ENCODE results near the gene RIPK3. TPM values are rescaled to one million over a fixed set of nuclear protein-coding genes. Genes with fewer than 3 reads are reported as not detected.

The RIPK3 gene
- total and polyA plus RNA-seq, 9 donors: 0.61 to 3.2 (median 1.5) TPM

- no peak for TF ChIP-seq POLR2A (IDR thresholded peaks at IDR 0.05)
- TF ChIP-seq EP300 (IDR thresholded peaks at IDR 0.05): no peak
- TF ChIP-seq, protein P1, sequence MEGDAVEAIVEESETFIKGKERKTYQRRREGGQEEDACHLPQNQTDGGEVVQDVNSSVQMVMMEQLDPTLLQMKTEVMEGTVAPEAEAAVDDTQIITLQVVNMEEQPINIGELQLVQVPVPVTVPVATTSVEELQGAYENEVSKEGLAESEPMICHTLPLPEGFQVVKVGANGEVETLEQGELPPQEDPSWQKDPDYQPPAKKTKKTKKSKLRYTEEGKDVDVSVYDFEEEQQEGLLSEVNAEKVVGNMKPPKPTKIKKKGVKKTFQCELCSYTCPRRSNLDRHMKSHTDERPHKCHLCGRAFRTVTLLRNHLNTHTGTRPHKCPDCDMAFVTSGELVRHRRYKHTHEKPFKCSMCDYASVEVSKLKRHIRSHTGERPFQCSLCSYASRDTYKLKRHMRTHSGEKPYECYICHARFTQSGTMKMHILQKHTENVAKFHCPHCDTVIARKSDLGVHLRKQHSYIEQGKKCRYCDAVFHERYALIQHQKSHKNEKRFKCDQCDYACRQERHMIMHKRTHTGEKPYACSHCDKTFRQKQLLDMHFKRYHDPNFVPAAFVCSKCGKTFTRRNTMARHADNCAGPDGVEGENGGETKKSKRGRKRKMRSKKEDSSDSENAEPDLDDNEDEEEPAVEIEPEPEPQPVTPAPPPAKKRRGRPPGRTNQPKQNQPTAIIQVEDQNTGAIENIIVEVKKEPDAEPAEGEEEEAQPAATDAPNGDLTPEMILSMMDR (IDR thresholded peaks at IDR 0.05): no peak
- 4 to 8% (median 5%) methylated on average over 58 to 65 of the region's 65 CpGs for WGBS, 3 donors
- no peaks in the 10 kb centered on the region for H3K9me3 ChIP-seq
- H3K27ac ChIP-seq: peak within 1 kb of the TSS in 1 of 2 donors; percentile 13
- H3K4me3 ChIP-seq: peak within 1 kb of the TSS; percentile 17
- peak in 1 of 5 donors; percentile 39 for DNase-seq
- intact Hi-C loops (cut with DNase I): loop anchor here in 3 of 4 donors (5.0 kb wide), 3 partner anchors 98 to 343 kb away; no protein-coding TSS in a partner anchor
- peaks cover 5% of the 10 kb centered on the region for H3K4me1 ChIP-seq (ENCODE audit: insufficient read depth)
- no peaks in the 10 kb centered on the region for H3K27me3 ChIP-seq
- no peaks in the 10 kb centered on the region for H3K36me3 ChIP-seq
These were observed 5.1 kb downstream of the RIPK3 start, which contains the start of gene ADCY4 for GRCh38 chr14:24334431-24335291. TSS of gene ADCY4 (minus strand) at chr14:24335071. CDS start at chr14:24334652, 419 bp downstream.

GRCh38 chr14:24332268-24332993, 7.4 kb downstream of the RIPK3 start:
- WGBS, 3 donors: 23 to 30% (median 27%) methylated on average over 55 to 56 of the region's 56 CpGs
- Histone ChIP-seq H3K4me3 (peak overlapping the region; percentile 20), H3K27me3 (no peaks in the 10 kb centered on the region), H3K27ac (no peak overlapping the region), H3K36me3 (no peaks in the 10 kb centered on the region), H3K4me1 (ENCODE audit: insufficient read depth) (peaks cover 5% of the 10 kb centered on the region), H3K9me3 (no peaks in the 10 kb centered on the region)
- TF ChIP-seq EP300 (IDR thresholded peaks at IDR 0.05) (no peak), POLR2A (IDR thresholded peaks at IDR 0.05) (no peak)
- TF ChIP-seq, protein P1 (IDR thresholded peaks at IDR 0.05): peak; percentile 28 to 65 (median 63)
- intact Hi-C loops (cut with DNase I): loop anchor here (2.0 to 5.0 kb wide), 3 partner anchors 100 to 105 kb away; no protein-coding TSS in a partner anchor
- DNase-seq: peak; percentile 50 to 69 (median 66)

- H3K4me3 ChIP-seq: no peak overlapping the region
- intact Hi-C loops (cut with DNase I): loop anchor here (2.0 to 5.0 kb wide), 3 partner anchors 101 to 106 kb away; no protein-coding TSS in a partner anchor
- no peaks in the 10 kb centered on the region for H3K36me3 ChIP-seq
- 54 to 61% (median 59%) methylated on average over 26 of the region's 26 CpGs for WGBS, 3 donors
- no peaks in the 10 kb centered on the region for H3K27me3 ChIP-seq
- no peak for DNase-seq
- H3K9me3 ChIP-seq: no peaks in the 10 kb centered on the region
- no peak overlapping the region for H3K27ac ChIP-seq
- peaks cover 5% of the 10 kb centered on the region for H3K4me1 ChIP-seq (ENCODE audit: insufficient read depth)
- TF ChIP-seq, protein P1 (IDR thresholded peaks at IDR 0.05): no peak
- no peak for TF ChIP-seq POLR2A (IDR thresholded peaks at IDR 0.05)
- no peak for TF ChIP-seq EP300 (IDR thresholded peaks at IDR 0.05)
These were observed 8.0 kb downstream of the RIPK3 start for GRCh38 chr14:24331731-24332267.

Measured in ovary (tissue), 9 donors.